GM19455 (cell line): ENCODE results near the gene ANGEL2.
"Not testable (repeated sequence)": the region's sequence is repeated elsewhere in the genome, so short reads cannot be mapped to it uniquely, and the experiment has no call there.

ENCODE experiments used
- ATAC-seq: cut with Tn5 transposase; IDR thresholded peaks from one replicate; pipeline ENCODE4 v1.9.1; 2021; ENCODE audit not compliant: unreplicated experiment

ANGEL2 gene, protein sequence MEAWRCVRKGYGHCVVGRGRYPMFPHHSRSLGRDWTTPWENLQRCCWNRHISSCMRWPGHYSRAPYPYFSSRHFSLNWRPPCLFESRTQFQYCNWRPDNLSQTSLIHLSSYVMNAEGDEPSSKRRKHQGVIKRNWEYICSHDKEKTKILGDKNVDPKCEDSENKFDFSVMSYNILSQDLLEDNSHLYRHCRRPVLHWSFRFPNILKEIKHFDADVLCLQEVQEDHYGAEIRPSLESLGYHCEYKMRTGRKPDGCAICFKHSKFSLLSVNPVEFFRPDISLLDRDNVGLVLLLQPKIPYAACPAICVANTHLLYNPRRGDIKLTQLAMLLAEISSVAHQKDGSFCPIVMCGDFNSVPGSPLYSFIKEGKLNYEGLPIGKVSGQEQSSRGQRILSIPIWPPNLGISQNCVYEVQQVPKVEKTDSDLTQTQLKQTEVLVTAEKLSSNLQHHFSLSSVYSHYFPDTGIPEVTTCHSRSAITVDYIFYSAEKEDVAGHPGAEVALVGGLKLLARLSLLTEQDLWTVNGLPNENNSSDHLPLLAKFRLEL

GRCh38 chr1:213015099-213016050, at the start of gene ANGEL2:
TSS of gene ANGEL2 (minus strand) at chr1:213015867. CDS start at chr1:213015671, 196 bp downstream.
- ATAC-seq: peak; percentile 92

- ATAC-seq: no peak
Observed at GRCh38 chr1:213061263-213061662, 45.6 kb upstream of the ANGEL2 start.

DNA sequence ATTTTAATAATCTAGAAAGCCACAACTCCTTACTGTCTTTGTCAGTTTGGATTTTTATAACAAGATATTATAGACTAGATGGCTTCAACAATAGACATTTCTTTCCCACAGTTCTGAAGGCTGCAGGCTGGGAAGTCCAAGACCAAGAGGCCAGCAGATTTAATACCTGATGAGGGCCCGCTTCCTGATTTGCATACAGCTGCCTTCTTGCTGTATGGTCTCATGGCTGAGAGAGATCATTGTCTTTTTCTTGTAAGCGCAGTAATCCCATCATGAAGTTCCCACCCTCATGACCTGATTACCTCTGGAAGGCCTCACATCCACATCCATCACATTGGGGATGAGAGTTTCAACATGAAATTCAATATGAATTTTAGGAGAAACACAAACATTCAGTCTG, 45.2 kb upstream of the ANGEL2 start:
- ATAC-seq: no peak

- no peak for ATAC-seq
Observed at GRCh38 chr1:213057264-213058059, 41.8 kb upstream of the ANGEL2 start.

DNA sequence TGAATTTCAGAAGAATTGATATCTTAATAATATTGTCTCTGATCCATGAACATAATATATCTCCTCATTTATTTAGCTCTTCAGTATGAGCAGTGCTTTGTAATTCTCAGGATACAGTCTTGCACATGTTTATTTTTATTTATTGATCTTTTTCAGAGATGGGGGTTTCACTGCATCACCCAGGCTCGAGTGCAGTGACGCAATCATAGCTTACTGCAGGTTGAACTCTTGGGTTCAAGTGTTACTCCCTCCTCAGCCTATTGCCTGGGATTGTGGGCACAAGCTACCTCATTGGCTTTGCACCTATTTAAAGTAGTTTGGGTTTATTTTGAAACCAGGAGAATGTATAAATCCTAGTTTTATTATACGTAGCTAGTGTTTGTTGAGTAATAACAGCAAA, 40.1 kb upstream of the ANGEL2 start:
- no peak for ATAC-seq

GRCh38 chr1:213054733-213055591, 39.3 kb upstream of the ANGEL2 start:
- no peak for ATAC-seq

DNA sequence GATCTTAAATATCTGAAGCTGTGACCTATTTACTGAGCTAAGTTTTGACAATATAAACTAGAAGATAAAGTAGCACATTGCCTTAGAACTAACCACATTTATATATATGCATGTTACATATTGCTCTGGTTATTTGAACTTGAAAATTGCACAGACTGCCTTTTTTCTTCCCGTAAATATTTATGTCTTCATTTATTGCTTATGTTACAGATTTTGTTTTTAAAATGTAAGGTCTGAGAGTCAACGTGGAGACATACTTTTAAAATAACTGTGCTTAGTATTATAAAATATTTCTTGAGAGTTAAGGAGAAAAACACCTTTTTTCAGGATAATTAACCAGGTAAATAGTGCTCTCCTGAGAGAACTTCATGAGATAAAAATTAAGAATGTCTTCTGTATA, 38.5 kb upstream of the ANGEL2 start:
- ATAC-seq: no peak

DNA sequence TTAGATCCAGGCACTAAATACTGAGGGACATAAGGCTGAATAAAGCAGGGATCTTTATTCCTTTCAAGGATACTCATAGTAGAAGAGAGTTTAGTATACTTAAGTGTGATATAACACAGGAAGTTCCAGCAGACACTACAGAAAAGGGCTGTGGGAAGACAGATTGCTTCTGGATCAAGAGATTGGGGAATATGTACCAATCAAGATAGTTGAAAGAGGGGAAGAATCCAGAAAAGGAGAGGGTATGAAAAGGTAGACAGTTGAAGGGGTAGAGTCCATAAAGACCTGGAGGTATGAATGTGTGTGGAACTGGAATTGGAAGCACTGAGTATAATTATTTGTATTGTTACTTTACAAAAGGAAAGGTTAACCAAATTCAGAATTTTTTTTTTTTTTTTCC, 37.8 kb upstream of the ANGEL2 start:
- ATAC-seq: no peak

DNA sequence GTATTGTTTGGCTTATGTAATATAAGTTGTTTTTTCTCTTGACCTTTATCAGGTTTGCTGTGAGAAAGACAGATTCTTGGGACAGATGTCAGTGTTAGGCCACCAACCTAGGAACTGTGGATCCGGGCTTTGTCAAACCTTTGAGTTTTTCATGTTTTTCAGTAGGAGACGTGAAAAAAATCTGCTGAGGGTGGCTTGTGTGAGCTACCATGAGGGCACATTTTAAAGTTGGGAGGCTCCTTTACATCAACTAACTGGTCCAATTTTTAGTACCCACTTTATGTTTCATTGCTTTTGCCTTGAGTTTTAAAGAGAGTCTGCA, 36.2 kb upstream of the ANGEL2 start:
- ATAC-seq: no peak

- ATAC-seq: peak; percentile 99
Observed at GRCh38 chr1:213051127-213051880, 35.6 kb upstream of the ANGEL2 start, which contains the start of gene RPS6KC1. TSS of gene RPS6KC1 (plus strand) at chr1:213051241. CDS start at chr1:213051405, 164 bp downstream.

- ATAC-seq: peak; percentile 35
Observed at GRCh38 chr1:213050745-213051126, 35.1 kb upstream of the ANGEL2 start.

GRCh38 chr1:213049232-213049631, 33.6 kb upstream of the ANGEL2 start:
- no peak for ATAC-seq

- not testable (repeated sequence) for ATAC-seq
Observed at GRCh38 chr1:213045321-213046226, 29.9 kb upstream of the ANGEL2 start.

GRCh38 chr1:213041443-213041842, 25.8 kb upstream of the ANGEL2 start:
- ATAC-seq: no peak

DNA sequence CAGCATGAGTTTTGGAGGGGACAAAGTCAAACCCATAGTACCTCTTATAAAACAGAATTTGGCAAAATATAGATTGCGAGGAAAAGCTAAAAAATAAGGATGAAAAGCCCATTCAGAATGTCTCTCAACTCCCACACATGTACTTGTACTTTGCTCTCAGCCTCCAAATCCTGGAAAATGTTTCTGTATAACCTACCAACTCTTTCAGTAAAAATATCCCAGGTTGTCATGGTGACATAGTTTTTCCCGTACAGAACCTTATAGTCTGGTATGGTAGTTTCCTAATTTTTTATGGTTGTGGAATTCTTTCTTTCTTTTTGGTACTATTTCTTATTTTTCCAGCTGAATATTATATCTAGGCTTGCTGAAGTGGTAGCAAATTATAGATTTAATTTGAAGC, 19.9 kb upstream of the ANGEL2 start:
- ATAC-seq: no peak

DNA sequence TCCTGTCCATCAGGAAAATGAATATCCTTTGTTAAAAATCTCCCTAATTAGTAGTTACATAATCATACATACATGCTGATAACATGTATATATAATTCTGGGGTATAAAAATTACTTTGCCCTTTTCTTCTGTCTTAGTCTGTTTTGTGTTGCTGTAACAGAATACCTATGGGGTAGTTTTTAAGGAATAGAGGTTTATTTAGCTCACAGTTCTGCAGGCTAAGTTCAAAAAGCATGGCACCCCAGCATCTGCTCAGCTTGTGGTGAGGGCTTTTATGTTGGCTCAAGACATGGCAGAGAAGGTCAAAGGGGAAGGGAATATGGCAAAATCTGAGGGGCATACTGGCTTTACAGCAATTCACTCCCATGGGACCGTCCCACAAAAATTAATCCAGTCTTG, 19.0 kb upstream of the ANGEL2 start:
- ATAC-seq: no peak

DNA sequence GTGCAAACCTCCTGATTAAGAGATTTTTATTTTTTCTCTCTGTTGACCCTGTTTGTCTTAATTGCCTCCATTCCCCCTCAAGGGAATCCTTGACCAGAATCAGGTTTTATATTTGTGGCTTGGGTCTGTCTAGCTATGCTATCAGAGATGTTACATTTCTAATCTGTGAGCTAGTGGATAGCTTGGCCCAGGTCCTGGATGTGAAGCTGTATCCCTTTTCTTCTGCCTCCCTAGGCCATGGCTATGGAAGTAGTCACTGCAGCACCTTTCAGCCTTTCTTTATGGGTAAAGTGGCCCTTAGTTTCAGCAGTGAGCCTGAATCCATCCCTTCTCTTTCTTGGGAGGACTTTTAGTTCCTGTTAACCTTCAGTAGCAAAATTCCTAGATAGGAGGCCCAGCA, 17.0 kb upstream of the ANGEL2 start:
- ATAC-seq: no peak

DNA sequence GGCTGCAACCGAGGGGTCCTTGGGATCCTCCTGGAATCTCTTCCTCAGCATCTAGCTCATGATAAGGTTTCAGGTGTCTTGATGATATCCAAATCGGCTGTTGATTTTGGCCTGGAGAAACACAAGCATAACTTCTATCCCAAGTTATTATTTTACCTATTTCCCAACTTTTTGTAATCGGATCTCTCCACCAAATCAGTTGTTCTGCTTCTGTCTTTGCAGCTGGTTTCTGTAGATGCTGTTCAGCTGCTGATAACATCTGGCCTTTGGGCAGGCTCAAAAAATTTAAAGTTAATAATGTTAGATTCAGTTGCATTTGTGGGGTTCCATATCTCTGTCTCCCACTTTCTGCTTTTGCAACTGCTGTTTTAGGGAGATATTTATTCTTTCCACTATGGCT, 11.4 kb upstream of the ANGEL2 start:
- not testable (repeated sequence) for ATAC-seq
